ENCODE measurements around the gene CERS6.

The CERS6 gene

GRCh38 chr2:168814046-168814445, 358.0 kb downstream of the CERS6 start:
- DNase-seq: no peak

GRCh38 chr2:168814939-168815907, 359.2 kb downstream of the CERS6 start:
- no peak for DNase-seq

DNA sequence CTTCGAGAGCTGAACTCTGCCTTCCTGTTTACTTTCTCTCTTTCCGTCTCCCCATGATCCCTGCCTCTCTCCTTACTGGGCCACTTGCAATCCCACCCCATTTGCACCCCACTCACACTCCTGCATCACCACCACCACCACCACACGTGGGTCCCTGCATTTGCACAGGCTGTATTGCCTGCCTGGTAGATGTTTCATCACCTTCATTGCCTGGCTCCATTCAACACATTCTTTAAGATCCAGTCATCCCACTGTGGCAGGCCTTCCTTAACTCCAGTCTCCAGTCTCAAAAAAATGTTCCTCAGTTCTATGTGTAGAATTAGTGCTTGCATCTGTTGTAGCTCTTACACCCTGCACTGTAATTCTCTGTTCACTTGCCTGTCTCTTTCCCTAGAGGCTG, 360.3 kb downstream of the CERS6 start:
- DNase-seq: no peak

GRCh38 chr2:168819050-168819715, 363.1 kb downstream of the CERS6 start:
- no peak for DNase-seq

DNA sequence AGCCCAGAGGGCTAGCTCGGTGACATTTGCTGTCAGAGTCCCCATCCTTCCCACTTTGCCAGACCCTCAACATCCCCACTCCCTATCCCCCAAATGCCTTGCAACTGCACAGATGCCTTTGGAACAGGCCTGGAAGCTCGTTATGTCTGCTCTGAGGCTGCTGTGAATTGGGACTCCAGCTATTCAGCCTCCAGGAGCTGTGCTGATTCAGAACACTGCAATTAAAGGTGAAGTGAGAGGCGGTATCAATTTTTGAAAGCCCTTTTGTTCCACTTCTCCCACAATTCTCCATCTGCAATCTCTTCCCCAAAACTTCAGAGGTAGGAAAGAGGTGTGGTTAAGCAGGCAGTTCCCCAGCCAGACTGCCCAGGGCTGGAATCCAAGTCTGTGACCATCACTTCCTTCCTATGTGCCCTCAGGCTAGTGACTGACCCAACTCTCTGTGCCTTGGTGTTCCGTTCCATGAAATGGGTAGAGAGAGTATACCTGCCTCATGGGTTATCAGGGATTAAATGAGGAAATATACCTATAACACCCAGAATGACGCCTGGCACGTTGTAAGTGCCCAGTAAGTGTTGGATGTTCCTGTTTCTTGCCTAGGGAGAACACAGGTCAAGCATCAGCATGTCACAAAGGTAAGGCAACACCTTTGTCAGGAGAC, 363.9 kb downstream of the CERS6 start:
- no peak for DNase-seq

- DNase-seq: no peak
Observed at GRCh38 chr2:168821577-168821976, 365.5 kb downstream of the CERS6 start.

DNA sequence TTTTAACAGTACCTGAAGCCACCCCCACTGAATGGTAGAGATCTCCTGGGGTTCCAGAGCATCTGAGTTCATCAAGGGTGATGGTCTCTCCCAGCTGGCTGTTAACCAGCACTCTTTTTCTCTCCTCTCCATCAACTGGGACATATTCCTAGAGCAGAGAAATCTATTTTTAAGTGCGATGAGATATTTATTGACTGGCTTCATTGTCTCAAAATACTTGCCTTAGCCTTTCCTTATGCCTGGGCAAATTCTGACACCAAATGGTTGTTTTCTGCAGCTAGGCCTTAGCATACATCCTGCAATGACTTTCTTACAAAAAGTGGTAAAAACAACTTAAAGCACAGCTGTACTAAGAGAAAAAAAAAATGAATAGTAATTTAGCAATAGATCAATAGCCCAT, 365.9 kb downstream of the CERS6 start:
- DNase-seq: no peak
